8988T (cell line): Measurements from ENCODE around the gene HK3.

Source experiments
- DNase-seq: peaks from one replicate; pipeline ENCODE4 v3.0.0; 2011

Gene HK3

DNA sequence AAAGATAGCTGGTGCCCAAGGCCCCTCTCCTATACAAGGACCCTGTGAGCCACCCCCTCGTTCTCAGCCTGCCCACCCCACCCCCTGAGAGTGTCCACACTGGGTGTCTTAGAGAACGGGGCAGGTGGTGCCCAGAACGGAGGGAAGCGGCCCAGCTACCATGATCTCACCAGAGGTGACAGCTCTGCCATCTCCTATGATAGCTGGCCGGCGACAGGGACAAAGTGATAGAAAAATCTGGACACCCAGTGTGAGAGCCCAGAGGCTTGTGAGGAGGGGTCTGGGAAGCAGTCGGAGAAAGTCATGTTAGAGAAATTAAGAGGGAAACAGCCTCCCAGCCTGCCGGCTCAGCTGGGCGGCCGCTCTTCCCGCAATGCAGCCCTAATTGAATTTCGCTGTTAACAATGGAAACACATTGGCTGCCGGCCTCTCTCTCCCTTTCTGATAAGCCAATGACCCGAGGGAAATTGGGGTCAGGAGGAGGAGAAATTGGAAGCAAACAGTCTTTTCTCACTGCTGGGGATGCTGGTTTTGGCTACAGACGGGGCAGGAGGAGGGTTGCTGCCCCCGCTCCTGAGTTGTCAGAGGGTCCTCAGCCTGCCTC is 32.3 kb downstream of the HK3 start:
- no peak for DNase-seq

DNA sequence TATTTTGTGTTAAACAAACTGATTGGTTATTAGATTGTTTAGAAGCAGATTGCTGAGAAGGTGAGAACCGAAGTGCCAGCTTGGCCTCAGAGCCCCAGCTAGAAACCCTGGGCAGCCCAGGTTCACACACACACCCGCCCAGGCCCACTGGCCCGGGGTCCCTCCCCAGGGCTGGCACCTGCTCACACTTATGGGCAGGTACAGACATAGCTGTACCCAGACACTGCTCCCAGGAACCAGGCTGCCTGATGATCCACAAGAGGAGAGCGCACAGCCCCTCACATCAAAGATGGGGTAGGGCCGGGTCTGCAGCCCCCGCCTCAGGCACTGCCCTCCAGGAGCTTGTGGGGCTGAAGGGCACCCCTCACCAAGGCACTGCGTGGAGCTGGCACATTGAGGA is 33.2 kb downstream of the HK3 start:
- no peak for DNase-seq

DNA sequence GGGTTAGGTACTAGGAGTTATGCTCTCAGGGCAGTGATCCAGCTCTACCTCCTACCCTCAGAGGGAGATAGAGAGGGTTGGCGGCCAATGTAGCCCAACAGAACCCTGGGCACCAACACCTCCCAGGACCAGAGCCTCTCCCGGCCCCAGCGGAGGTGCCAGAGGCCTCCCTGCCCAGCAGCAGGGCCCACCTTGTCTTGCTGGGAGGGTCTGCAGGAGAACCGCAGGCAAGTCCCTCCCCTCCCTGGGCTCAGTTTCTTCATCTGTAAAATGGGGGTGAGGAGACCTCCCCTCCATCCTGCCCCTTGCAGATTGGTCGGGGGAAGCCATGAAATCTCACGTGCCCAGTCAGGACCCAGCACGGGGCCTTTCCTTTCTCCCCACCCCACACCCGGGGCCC is 34.4 kb downstream of the HK3 start:
- no peak for DNase-seq

DNA sequence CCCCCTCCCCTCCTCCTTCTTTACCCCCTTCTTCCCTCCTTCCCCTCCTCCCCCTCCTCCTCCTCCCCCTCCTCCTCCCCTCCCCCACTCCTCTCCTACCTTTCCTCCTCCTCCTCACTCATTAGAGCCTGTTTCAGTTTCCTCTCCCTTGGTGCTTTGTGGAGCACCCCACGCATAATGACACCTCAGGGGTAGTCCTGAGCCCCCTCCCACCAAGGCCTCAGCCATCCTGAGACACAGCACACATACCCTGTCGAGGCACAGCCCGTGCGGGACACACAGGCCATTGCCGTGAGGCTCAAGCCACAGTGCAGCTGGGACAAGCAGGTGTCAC is 35.4 kb downstream of the HK3 start:
- DNase-seq: no peak

DNA sequence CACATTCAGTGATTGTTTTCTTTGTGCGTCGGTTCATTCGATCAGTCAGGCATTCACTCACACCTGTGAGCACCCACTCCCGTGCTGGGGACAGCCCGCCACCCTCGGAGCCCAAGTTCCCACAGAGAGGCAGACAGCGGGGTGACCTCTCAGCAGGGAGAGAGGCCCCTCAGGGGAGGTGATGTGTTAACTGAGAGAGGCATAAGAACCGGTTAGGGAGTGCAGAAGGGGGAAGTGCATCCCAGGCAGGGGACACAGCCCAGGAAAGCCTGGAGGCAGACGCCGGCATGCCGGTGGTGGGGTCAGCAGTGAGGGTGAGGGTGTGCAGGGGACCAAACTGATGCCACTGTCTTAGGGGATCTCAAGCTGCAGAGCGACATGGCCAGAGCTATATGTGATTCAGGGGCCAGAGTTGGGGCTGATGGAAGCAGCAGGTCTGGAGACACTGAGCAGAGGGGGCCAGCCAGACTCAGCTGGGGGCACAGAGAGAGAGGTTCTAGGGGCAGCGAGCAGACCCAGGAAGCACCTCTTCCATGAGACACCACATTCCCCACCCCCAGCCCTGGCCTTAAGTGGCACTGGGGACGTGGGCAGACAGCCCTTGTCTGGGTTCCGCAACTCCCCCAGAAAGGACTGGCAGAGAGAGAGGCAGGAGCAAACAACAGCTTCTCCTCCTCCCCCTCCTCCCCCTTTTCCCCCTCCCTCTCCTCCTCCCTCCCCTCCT is 35.9 kb downstream of the HK3 start:
- no peak for DNase-seq

DNA sequence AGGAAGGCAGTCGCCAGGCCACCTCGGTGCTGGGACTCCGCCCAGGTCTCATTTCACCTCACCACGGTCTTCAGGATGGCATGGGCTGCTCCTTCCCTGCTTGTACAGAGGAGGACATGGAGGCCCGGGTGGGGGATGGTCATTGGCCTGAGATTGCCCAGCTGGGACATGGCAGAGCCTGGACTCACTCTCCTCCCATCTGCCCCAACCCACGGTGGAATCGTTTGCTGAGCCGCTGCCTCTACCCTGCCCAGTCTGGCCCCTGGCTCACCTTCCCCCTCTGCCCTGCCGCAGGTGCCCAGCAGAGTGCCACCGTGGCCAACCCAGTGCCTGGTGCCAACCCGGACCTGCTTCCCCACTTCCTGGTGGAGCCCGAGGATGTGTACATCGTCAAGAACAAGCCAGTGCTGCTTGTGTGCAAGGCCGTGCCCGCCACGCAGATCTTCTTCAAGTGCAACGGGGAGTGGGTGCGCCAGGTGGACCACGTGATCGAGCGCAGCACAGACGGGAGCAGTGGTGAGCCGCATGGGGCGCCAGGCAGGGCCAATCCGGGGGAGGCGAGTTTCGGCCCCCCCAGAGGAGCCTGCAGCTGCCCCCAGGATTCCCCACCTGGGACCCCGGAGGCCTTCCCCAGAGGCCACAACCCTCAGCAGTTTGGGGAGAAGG is 36.7 kb downstream of the HK3 start:
- DNase-seq: no peak

DNA sequence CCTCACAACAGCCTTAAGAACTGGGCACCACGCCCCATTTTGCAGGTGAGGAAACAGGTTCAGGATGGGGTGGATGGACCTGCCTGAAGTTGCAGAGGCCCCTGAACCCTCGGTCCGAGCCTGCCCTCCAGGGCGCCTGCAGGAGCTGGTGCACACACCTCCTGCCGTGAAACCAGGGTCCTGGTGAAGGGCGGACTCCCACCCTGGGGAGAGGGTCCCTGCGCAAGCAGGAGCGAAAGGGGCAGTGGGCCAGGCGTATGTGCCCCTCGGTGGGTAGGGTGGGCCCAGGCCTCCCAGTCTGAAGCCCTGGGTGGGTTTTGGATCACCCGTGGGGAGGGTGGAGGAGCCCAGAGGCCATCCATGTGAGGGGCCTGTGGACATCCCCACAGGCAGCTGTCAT is 37.9 kb downstream of the HK3 start:
- no peak for DNase-seq

DNA sequence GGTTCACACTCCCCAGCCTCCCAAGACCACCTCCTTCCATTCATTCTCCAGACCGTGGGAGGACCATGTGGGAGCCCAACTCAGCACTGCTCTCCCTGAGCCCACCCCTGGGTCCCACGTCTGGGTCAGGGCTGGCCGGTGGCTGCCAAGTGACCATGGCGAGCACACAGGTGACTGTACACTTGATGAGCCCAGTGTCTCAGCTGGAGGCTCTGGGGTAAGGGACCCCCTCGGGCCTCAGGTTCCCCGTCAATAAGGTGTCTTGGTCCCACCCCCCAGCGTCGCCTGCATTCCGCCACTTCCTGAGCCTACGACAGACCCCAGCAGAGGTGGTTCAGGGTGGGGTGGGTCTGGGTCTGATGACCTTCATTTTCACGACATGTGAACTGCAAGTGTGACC is 38.8 kb downstream of the HK3 start:
- DNase-seq: no peak

DNA sequence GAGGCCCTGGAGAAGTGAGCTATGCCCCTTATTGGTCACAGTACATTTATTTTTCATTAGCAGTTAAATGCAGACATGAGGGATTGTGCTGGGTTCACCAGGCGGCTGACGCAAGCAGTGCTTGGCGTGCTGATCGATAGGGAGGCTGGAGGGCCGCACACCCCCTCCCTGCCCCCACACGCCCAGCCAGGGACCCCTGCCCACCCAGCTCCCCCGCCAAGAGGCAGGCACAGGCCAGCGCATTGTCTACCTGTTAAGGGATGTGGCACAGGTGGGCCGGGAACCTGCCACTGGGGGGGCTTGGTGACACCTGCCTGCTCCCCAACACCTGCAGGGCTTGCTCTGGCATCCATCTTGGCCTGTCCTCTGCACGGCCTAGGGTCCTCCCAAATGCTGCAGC is 39.2 kb downstream of the HK3 start:
- no peak for DNase-seq

DNA sequence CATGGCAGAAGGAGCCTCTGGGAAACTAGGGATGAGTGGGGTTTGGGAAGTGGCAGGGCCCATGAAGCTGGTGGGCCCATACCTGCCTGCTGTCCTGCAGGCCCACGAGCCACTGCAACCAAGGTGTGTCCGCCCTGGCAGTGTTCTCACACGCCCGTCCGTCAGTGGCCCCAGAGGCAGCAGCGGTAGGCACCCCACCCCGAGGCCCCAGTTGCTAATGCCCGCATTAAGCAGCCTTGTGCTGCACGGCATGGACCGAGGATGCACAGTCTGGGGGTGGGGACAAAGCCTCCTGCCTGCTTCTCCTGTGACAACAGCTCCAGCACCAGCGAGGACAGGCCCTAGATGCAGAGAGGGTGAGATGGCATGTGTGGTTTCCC is 41.3 kb downstream of the HK3 start:
- no peak for DNase-seq

DNA sequence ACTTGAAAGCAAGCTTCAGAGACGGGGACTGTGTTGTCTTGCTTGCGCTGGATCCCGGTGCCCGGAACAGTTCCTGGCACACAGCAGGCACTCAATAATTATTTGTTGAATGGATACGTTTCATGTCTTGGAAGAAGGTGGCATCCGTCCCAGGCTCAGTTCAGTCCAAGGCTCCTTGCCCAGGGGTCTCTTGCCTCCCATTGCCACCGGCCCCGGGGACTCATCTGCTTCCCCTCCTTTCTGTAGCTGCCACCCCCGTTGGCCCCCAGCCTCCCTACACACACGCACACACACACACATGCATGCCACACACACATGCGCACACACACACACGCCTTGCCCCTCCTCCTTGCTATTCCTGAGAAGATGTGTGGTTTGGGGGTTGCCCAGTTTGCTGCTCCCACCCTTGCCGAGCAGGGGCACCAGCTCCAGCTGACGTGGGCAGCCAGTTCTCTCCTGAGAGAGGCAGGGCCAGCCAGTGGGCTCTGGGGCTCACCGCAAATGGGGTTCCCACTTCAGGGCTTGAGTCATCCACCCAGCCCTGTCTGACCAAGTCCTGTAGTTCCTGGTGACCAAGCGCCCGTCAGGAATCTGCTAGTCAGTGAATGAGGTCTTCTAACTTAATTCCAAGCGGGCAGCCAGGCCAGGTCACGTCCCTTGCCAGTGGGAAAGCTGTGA is 41.8 kb downstream of the HK3 start:
- DNase-seq: no peak

DNA sequence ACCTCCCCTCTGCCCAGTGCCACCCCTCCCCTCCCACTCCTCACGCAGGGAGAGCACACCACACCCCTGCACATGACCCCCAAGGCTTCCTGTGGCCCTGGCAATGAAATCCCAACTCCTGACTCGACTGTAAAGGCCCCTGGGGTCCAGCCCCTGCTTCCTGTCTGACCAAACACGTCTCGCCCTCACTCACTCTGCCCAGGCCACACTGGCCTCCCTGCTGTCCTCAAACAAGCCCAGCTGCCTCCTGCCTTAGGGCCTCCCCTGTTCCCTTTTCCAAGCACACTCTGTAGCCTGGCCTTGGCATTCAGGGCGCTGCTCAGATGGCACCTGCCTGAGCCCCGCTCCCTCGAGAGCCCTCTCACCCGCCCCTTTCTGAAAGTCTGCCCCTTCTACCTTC is 42.4 kb downstream of the HK3 start:
- DNase-seq: no peak

DNA sequence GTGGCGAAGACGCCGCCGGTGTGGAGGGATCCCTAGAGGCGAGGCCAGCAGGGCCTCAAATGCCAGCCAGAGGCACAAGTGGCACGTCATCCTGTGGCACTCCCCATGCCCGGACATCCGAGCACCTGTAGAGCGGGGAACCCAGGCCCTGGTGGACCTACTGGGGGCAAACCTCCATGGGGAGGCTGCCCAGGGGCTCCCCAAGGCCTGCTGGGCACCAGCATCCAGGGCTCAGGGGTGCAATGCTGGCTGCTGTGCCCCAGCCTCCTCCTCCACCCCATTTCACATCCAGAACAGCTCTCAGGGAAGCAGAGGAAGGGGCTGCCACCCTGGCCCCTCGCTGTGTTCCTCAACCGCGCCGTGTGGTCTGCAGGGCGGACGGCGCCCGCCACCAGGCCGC is 43.5 kb downstream of the HK3 start:
- no peak for DNase-seq

DNA sequence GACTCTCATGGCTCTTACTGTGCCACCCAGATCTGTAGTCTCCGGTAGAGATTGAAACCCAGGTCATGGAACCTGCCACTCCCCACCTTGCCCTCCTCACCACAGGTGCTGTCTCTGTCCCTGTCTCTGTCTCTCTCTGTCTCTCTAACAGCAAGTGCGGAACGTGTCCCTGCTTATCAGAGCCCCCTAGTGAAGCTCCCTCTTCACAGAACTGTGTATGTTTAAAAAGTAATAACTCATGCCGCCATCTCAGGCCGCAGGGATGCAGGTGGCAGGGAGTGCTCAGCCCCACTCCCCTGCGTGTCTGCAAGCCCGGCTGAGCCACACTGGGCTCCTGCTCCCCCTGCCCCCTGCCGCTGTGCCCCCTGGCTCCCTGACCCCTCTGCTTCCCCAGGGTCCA is 45.0 kb downstream of the HK3 start:
- DNase-seq: no peak

DNA sequence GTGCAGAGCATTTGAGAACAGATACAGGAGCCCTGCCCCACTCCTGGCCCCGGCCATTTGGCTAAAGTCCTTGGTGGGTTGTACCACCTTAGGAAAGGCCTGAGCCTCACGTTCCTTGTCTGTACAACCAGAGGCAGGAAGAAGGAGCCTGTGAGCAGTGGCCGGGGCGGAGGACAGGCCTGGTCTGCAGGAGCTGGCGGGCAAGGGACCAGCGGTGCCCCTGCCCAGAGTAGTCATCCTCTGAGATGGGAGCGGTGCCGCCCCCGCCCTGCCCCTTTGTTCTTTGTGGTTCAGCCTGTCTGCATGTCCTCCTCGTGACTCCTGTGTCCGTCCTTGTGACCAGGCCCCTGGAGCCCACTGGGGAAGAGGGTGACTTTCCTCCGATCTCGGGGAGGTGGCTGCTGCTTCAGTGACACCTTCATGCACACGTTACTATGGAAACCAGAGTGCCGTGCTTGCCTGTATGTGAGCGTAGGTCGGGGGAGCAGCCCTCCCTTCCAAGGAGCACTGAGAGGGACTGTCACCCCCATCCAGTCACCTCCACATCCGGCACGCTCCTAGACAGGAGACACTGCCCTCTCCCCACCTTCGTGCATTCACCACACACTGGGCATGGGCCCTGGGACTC is 45.9 kb downstream of the HK3 start:
- no peak for DNase-seq

DNA sequence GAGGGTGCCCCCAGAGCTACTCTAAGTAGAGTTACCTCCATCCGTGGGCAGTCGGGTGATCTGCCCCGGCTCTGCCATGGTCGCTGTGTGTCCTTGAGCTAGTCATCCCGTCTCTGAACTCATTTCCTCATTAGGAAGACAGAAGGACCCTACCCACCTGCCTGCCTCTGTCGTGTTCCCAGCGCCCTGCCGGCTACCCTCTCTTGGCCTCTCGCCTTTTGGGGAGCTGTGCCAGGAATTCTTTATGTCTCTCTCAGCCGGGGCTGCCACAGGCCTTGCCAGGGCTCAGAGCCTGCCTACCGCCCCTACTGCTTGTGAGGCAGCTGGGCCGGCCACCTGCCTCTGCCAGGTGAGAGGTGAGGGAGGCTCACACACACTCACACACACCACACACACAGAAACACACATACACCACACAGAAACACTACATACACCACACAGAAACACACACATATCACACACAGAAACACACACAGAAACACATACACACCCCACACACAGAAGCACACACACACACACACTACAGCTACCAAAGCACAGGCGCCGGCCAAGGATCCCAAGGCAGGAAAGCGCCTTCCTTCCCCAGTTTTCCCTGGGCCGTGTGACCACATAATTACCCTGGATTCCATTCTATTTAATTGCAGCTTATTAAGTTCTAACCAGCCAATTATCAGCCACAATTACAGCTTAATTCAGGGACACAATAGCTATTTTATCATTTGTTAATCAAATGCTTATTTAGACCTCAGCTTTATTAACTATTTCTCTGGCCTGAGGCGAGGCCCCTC is 47.1 kb downstream of the HK3 start:
- no peak for DNase-seq

DNA sequence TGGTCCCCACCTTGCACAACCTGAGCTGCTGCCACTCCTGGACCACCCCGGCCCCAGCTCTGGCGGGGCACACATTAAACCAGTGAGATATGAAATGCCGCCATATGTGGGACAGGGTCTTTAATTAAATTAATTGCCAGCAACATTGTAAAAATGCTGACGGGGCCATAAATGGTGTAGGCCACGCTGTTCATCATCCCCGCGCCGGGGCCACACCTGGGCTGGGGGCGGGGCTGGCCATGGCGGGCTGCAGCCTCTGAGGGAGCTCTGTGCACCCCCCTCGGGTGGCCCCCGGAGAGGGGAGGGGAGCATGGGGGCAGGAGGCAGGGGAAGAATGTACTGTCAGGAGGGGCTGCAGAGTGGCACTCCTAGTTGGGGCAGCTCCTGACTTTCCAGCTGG is 47.8 kb downstream of the HK3 start:
- DNase-seq: no peak

DNA sequence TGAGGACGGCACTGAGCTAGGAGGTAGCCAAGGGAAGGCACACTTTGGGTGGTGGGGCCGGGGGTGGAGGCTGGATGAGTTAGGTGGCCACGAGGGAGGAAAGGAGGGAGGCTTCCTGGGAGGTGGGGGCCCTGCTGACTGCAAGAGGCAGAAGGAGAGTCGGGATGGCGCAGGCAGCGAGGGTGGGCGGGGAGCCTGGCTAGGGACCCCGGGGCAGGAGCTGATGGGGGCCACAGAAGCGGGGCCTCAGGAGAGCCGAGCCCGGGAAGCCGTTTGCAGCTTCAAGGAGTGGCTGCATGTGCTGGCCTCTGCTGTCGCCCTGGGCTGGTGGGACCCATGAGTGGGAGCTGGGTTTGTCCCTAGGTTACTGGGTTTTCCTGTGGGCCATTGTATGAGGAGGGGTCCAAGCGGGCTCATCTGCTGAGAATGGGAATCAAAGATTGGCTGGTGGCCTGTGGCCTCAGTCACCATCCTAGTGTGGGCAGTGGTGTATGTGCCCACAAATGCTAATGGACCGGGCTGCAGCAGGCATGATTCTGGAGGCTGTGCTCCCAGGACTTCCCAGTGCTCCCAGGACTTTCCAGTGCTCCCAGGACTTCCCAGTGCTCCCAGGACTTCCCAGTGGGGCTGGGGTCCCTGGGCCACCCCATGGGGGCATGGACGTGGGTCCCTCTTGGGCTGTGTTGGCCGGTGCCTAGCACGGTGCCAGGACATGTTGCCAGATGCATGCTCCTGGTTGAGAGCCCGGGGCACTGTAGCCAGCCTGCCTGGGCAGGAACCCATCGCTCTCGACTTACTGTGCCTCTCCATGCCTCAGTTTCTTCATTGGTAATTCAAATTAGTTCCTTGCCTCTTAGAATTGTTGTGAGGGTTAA is 48.5 kb downstream of the HK3 start:
- DNase-seq: no peak

DNA sequence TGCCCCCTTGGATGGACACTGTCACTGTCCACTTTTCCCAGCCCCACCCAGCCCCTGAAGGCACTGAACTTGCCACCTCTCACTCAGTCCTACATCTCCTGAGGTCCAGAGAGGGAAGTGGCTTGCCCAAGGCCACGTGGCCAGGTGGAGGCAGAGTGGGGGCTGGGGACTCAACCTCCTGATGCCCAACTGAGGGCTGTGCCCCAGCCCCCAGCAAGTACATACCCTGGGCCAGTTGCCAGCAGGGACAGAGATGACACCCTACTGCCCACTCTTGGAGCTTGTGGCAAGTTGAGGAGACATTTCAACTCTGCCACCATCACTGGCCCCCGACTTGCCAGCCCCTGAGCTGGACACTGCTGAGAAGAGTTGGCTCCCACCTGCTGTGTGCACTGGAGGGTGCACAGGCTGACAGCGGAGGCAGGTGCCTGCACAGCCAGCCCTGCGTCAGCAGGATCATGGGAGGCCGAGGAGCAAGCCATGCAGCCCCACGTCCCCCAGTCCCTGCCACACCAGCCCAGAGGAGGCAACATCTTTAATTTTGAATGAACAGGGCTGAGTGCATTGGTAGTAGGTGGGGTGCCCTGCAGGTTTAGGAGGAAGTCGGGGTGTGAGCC is 49.4 kb downstream of the HK3 start:
- DNase-seq: no peak

DNA sequence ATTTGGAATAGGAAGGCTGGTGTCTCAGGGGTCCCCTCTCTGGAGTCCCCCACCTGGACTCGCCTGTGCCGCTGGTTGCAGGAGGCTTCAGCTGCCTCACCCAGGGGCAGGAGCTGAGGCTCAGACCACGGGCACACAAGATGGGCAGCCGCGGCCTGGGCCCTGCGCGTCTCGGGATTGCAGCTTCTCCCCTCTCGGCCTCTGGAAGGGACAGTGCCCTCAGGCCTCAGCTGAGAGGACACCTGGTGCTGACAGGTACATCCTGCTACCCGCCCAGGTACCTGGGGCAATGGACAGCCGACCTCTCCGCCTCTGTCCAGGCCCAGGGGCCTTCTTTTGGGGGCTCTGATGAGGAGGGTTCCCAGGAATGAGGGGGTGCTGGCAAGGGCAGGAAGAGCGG is 50.5 kb downstream of the HK3 start:
- DNase-seq: no peak

DNA sequence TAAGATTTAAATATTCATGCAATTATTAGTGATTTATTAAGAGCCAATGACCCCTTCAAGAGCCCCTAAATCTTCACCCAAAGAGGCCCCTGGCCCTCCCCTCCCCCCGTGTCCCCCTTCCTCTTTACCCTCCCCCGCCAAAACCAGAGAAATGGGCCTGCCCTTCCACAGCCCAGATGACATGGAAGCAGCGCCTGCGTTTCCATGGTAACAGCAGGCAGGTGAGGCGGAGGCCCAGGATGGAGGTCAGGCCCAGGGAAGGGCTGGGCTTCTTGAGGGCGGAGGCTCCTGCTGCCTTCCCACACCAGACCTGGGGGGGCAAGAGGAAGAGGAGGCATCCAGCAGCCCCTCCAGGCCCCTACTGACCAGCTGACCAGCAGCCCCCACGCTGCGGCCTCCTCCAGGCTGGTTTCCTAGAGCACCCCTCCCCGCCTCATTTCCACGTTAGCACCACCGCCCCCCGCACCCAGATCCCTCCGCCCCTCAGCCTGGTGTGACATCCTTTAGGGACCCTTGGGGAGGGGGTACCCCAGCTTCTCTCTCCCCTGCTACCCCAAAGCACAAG is 51.3 kb downstream of the HK3 start:
- DNase-seq: no peak
